Kasumi-1 (cell line): ENCODE measurements around the gene RPS6KA4.

Experiments
- DNase-seq, 2 experiments: peaks; one replicate each; lab custom pipeline; 2025; lab: John Stamatoyannopoulos, UW

The RPS6KA4 gene

DNA sequence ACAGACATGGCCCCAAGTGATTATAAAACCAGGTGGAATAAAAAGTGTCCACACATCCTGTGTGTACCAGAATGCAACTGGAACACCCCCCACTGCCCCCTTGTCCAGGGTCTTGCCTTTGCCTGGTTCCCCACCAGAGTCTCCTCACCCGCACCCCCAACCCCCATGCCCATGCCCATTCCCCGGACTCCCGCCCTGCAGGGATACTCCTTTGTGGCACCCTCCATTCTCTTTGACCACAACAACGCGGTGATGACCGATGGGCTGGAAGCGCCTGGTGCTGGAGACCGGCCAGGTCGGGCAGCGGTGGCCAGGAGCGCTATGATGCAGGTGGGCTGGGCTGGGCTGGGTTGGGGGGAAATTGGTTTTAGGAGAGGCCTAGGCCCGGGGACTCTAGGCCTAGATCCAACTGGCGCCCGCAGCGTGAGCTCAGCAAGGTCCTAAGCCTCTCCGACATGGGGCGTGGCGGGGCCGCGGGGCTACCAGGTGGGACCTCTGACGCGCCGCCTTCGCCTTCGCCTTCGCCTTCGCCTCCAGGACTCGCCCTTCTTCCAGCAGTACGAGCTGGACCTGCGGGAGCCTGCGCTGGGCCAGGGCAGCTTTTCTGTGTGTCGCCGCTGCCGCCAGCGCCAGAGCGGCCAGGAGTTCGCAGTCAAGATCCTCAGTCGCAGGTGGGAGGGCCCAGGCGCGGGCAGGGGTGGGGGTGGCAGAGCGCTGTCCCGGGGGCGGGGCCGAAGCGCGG, 9.1 kb downstream of the RPS6KA4 start:
- DNase-seq: no peak

DNA sequence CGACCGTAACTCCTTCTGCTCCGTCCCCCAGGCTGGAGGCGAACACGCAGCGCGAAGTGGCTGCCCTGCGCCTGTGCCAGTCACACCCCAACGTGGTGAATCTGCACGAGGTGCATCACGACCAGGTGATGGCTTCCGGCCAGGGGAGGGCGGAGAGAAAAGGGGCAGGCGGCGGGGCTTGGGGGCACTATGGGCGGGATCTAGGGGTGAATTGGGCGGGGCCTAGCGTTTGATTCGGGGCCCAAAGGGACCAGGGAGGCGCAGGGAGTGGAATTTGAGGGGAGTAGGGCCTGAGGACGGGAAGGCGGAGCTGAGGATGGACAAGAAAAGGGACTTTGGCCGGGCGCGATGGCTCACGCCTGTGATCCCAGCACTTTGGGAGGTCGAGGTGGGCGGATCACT, 9.7 kb downstream of the RPS6KA4 start:
- DNase-seq: no peak

DNA sequence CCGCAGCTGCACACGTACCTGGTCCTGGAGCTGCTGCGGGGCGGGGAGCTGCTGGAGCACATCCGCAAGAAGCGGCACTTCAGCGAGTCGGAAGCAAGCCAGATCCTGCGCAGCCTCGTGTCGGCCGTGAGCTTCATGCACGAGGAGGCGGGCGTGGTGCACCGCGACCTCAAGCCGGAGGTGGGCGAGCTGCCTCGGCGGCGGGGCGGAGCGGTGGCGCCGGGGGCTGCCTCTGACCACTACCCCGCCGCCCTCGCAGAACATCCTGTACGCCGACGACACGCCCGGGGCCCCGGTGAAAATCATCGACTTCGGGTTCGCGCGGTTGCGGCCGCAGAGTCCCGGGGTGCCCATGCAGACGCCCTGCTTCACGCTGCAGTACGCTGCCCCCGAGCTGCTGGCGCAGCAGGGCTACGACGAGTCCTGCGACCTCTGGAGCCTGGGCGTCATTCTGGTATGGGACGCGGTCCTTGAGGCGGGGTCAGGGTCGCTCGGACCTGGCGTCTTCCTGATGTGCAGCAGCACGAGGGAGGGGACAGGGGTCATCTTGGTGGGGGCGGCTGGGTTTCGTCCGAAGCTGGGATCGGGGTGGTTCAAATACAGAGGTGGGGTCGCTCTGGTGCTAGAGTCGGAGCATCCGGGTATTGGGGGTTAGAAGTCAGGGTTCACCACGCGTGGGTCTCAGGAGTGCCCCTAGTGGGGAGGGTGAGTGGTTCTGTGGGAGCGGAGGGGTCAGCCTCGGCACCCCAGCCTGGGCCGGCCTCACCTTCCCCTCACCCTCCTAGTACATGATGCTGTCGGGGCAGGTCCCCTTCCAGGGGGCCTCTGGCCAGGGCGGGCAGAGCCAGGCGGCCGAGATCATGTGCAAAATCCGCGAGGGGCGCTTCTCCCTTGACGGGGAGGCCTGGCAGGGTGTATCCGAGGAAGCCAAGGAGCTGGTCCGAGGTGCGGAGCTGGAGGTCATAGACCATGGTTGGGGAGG, 10.8 kb downstream of the RPS6KA4 start:
- no peak for DNase-seq

- DNase-seq: no peak
These were observed 12.2 kb downstream of the RPS6KA4 start for GRCh38 chr11:64371201-64371600.

DNA sequence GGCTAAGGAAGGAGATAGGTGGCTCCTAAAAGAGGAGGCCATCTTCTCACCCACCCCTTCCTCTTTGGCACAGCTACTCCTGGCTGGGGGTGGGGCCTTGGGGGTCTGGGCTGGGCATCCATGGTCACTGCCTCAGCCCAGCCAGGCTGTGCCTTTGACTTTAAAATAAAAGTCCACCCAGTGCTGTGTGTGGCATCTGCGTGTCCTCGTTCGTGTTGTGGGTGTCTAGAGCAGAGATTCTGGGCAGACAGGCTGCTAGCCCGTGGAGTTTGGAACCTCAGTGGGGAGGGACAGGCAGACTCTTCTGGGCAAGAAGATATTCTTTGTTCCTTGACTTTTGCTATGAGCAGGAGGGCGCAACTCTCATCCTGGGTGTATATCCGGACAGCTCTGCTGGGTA, 13.1 kb downstream of the RPS6KA4 start:
- DNase-seq: no peak

GRCh38 chr11:64372802-64373597, 14.0 kb downstream of the RPS6KA4 start:
- DNase-seq: no peak

DNA sequence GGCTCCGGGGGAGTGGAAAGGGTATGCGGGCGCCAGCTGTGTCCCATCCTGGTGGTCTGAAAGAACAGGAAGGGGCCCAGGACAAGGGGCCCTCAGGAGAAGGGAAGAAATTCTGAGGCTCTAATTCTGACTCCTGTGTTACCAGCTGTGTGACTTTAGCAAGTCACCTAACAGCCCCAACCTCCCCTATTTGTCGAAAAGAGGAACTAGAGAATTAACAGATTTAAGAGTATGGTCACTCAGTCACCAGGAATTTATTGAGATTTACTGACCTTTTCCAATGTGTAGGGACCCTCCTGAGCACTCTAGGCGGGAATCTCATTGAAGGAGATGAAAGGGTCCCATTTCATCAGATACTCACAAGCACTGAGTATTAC, 14.6 kb downstream of the RPS6KA4 start:
- DNase-seq: peak; percentile 68 to 69

DNA sequence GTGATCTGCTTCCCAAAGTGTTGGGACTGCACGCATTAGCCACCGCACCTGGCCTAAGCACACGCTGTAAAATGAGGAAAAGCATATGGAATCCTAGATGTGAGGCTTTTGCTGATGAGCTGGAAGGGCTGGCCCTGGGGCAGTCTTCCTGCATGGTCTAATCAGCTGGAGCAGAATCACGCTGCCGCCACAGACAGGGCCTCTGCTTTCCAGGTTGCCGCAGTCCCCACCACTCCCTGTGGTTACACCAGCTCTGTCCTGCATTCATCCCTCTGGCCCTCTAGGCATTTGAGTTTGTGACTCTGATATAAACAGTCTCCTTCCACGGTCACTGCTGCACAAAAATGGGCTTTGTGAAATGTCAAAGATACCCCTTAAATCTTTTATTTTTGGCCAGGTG, 17.1 kb downstream of the RPS6KA4 start:
- no peak for DNase-seq

- no peak for DNase-seq
These were observed 19.4 kb downstream of the RPS6KA4 start for GRCh38 chr11:64378335-64378880.

DNA sequence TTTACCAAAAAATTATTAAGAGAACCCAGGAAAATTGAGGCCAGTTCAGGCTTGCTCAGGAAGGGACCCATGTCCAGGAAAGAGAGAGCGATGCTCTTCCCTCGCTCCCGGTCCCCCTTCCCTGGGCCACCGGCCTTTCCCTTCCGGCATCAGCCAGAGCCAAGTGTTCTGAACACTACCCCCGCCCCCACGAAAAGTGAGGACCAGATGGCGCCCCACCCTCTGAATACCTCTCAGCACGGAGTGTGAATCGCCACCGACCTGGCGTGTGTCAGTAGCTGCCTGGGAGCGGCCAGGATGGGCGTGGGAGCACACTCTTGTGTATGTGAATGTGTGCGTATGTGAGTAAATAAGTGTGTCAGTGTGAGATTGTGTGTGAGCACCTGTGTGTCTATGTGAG, 20.2 kb downstream of the RPS6KA4 start:
- no peak for DNase-seq

GRCh38 chr11:64379817-64380709, 21.1 kb downstream of the RPS6KA4 start:
- DNase-seq: no peak

DNA sequence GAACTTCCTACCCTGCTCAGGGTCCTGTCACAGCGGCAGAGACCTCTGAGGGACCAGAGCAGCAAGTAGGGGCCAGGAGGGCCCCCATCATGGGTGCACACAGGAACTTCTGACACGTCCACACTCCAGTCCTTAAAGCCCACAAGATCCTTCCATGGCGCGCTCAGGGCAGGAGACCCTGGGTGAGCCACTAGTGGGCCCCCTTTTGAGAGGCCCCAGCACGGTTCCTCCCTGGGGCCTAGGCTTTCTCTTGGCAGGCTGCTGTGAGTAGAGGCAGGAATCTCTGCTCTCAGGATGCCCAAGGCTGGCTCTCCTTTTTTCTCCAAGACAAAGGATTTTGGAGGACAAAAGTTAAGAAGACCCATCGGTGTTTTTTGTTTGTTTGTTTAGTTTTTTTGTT, 22.4 kb downstream of the RPS6KA4 start:
- DNase-seq: no peak

- DNase-seq: no peak
These were observed 23.1 kb downstream of the RPS6KA4 start for GRCh38 chr11:64382047-64382446.

GRCh38 chr11:64382586-64382985, 23.6 kb downstream of the RPS6KA4 start:
- DNase-seq: no peak

GRCh38 chr11:64383580-64383979, 24.6 kb downstream of the RPS6KA4 start:
- DNase-seq: no peak

GRCh38 chr11:64384028-64384737, 25.2 kb downstream of the RPS6KA4 start:
- DNase-seq: no peak

DNA sequence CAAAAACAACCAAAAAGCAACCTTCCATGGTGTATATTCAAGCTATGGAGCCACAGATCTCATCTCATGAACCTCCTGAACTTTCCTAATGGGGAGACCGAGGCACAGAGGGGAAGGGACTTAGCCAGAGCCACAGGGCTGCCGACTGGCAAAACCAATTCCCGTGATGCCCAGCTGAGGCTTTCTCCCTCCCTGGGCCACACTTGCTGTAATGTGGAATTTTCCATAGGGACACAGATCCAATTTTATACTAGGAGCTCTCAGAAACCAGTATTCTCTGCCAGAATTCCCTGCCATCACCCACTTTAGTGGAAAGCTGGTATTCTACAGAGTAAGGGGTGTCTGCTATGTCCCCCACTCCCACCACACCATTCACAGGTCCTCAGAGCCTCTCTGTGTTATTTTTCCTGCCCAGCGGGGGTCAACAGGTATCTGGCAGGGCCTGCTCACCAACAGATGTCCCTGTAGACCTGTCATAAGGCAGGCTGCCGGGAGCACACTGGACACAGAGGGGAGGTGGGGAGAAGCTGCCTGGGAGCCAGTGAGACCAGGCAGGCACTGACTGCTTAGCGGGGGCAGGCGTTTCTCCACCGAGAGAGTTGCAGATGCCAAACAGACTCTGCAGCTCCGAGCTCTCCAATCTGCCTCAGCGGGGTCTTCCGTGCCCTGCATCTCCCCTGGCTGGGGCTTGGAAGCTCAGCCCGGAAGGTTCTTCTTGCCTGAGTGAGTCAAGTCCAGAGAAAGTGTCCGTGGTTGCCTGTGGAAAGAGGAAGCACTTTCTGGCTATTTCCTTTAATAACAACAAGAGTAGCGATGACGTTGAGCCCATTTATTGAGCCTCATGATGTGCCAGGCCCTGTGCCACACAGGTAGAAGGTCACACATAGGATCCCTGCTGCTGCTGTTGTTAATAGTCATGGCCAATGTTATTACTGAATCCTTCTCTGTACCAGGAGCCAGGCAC, 26.3 kb downstream of the RPS6KA4 start:
- DNase-seq: peak; percentile 16 to 18

DNA sequence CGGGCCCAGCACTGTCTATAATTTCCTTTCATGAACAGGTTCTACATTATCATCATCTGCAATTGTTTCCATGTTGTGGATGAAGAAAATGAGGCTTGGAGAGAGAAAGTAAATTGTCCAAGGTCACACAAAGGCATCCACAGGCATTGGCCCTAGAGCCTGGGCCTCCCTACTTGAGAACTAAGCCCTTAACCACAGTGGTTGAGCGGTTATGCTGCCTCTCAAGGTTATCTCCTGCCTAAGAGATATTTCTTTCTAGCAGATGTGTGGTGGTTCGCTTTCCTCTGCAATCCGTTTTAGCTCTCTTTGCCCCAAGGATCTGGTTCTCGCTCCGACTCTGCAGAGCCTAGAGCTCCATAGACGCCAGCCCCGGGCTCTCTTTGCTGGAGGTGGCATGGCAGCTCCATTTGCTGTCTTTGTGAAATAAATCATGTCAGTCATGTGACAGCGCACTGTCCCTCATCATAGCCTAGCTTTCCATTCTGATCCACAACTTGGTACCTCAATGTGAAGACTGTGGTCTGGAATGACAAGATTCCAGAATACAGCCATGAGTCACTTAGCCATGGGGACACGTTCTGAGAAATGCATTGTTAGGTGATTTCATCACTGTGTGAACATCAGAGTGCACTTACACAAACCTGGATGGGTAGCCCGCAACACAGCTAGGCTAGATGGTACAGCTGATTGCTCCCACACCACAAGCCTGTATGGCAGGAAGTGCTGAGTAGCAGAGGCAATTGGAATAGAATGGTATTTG, 27.2 kb downstream of the RPS6KA4 start:
- DNase-seq: no peak
